Stomach (tissue), 4 donors: ENCODE data around the gene CYP2A6.

Source experiments
- CTCF ChIP-seq, 7 experiments: fragments of 450-650 bp in 4 of 7; fragments of 200-600 bp in 3 of 7; sonication (generic) in 3 of 7; IDR thresholded peaks; one replicate each; pipeline ENCODE4 v1.5.1; 2016 to 2019; ENCODE audit warnings: antibody characterized with exemption in 7 of 7, control low read depth in 2 of 7, mild to moderate bottlenecking in 1 of 7
- POLR2A ChIP-seq, 4 donors: fragments of 450-650 bp; IDR thresholded peaks; one replicate each; pipeline ENCODE4 v1.6.1; 2016; ENCODE audit warnings: antibody characterized with exemption in 4 of 4, control low read depth in 2 of 4, mild to moderate bottlenecking in 1 of 4, moderate library complexity in 1 of 4
- POLR2AphosphoS5 ChIP-seq, 3 donors: sonication (generic); formaldehyde crosslinking; IDR thresholded peaks; one replicate each; pipeline ENCODE4 v1.6.1; 2016; ENCODE audit warnings: antibody characterized with exemption in 3 of 3

GRCh38 chr19:40808497-40808896, 41.8 kb downstream of the CYP2A6 start:
- TF ChIP-seq CTCF (IDR thresholded peaks at IDR 0.05) (no peak), POLR2AphosphoS5 (IDR thresholded peaks at IDR 0.05) (no peak), POLR2A (IDR thresholded peaks at IDR 0.05) (no peak)
